GM23338 (cell line): ENCODE data around the gene SLC25A20.

ENCODE experiments used
- CREB1 ChIP-seq: fragments of 250-450 bp; sonication (Bioruptor Pico); IDR thresholded peaks from 2 replicates; pipeline ENCODE4 v1.5.0; 2020; ENCODE audit warnings: low read depth, mild to moderate bottlenecking, moderate library complexity
- CTCF ChIP-seq, 2 experiments: fragments of 200-600 bp in 1 of 2; sonication (generic) in 1 of 2; conservative IDR thresholded peaks; 2 replicates each; pipeline versions ENCODE4 v1.5.1 to v1.6.1; 2016 to 2017; ENCODE audit warnings: antibody characterized with exemption in 2 of 2, low read depth in 2 of 2, mild to moderate bottlenecking in 2 of 2, moderate library complexity in 1 of 2
- EZH2 ChIP-seq: fragments of 200-600 bp; sonication (generic); IDR thresholded peaks from one replicate; pipeline ENCODE4 v1.8.0; 2017; ENCODE audit warnings: antibody characterized with exemption, mild to moderate bottlenecking, low read depth; ENCODE audit not compliant: unreplicated experiment
- EZH2phosphoT487 ChIP-seq: fragments of 200-600 bp; sonication (generic); IDR thresholded peaks from one replicate; pipeline ENCODE4 v1.8.1; 2018; ENCODE audit warnings: antibody characterized with exemption; ENCODE audit not compliant: unreplicated experiment
- JUNB ChIP-seq: IDR thresholded peaks from one replicate; pipeline ENCODE4 v1.6.1; 2016; ENCODE audit warnings: antibody characterized with exemption; ENCODE audit not compliant: unreplicated experiment
- NANOG ChIP-seq: IDR thresholded peaks from 2 replicates; pipeline ENCODE4 v1.6.1; 2016; ENCODE audit warnings: antibody characterized with exemption, borderline replicate concordance
- POLR2AphosphoS5 ChIP-seq: IDR thresholded peaks from 2 replicates; pipeline ENCODE4 v1.6.1; 2016; ENCODE audit warnings: antibody characterized with exemption, low read depth
- STAT1 ChIP-seq: IDR thresholded peaks from one replicate; pipeline ENCODE4 v1.6.1; 2016; ENCODE audit warnings: antibody characterized with exemption; ENCODE audit not compliant: unreplicated experiment
- ZNF114 ChIP-seq: fragments of 250-450 bp; sonication (Bioruptor Pico); IDR thresholded peaks from 2 replicates; pipeline ENCODE4 v1.5.0; 2020; ENCODE audit warnings: mild to moderate bottlenecking, moderate library complexity
- ZNF331 ChIP-seq: fragments of 250-450 bp; sonication (Bioruptor Pico); IDR thresholded peaks from 2 replicates; pipeline ENCODE4 v1.5.0; 2020; ENCODE audit warnings: low read depth, mild to moderate bottlenecking, moderate library complexity
- TF ChIP-seq, protein P1 (sequence below): IDR thresholded peaks from one replicate; pipeline ENCODE4 v1.6.1; 2018; ENCODE audit warnings: antibody characterized with exemption; ENCODE audit not compliant: unreplicated experiment
- TF ChIP-seq, protein P2 (sequence below): IDR thresholded peaks from 2 replicates; pipeline ENCODE4 v1.6.1; 2016; ENCODE audit warnings: antibody characterized with exemption

- no peak for TF ChIP-seq CTCF (conservative IDR thresholded peaks at IDR 0.05; ENCODE audit: low read depth in 2 of 2)
- TF ChIP-seq EZH2, result no peak
- no peak for TF ChIP-seq JUNB
- no peak for TF ChIP-seq STAT1
- no peak for TF ChIP-seq CREB1
- TF ChIP-seq, protein P1, sequence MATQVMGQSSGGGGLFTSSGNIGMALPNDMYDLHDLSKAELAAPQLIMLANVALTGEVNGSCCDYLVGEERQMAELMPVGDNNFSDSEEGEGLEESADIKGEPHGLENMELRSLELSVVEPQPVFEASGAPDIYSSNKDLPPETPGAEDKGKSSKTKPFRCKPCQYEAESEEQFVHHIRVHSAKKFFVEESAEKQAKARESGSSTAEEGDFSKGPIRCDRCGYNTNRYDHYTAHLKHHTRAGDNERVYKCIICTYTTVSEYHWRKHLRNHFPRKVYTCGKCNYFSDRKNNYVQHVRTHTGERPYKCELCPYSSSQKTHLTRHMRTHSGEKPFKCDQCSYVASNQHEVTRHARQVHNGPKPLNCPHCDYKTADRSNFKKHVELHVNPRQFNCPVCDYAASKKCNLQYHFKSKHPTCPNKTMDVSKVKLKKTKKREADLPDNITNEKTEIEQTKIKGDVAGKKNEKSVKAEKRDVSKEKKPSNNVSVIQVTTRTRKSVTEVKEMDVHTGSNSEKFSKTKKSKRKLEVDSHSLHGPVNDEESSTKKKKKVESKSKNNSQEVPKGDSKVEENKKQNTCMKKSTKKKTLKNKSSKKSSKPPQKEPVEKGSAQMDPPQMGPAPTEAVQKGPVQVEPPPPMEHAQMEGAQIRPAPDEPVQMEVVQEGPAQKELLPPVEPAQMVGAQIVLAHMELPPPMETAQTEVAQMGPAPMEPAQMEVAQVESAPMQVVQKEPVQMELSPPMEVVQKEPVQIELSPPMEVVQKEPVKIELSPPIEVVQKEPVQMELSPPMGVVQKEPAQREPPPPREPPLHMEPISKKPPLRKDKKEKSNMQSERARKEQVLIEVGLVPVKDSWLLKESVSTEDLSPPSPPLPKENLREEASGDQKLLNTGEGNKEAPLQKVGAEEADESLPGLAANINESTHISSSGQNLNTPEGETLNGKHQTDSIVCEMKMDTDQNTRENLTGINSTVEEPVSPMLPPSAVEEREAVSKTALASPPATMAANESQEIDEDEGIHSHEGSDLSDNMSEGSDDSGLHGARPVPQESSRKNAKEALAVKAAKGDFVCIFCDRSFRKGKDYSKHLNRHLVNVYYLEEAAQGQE, result no peak
- TF ChIP-seq EZH2phosphoT487, result no peak
- no peak for TF ChIP-seq POLR2AphosphoS5
- TF ChIP-seq ZNF114, result no peak
- TF ChIP-seq, protein P2, sequence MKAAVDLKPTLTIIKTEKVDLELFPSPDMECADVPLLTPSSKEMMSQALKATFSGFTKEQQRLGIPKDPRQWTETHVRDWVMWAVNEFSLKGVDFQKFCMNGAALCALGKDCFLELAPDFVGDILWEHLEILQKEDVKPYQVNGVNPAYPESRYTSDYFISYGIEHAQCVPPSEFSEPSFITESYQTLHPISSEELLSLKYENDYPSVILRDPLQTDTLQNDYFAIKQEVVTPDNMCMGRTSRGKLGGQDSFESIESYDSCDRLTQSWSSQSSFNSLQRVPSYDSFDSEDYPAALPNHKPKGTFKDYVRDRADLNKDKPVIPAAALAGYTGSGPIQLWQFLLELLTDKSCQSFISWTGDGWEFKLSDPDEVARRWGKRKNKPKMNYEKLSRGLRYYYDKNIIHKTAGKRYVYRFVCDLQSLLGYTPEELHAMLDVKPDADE, result no peak
- TF ChIP-seq NANOG, result no peak
- no peak for TF ChIP-seq ZNF331 (CRISPR knock-in tag)
These were observed 68.0 kb downstream of the SLC25A20 start for GRCh38 chr3:48830715-48831114.
